GM18907 (cell line): ENCODE data around the gene NOTUM.
A peak's percentile ranks its signal among the peaks of the same experiment; 100 is the strongest.

Experiments used
- ATAC-seq: cut with Tn5 transposase; IDR thresholded peaks from one replicate; pipeline ENCODE4 v1.9.1; 2021; ENCODE audit warnings: mild to moderate bottlenecking, moderate library complexity; ENCODE audit not compliant: unreplicated experiment

NOTUM gene

DNA sequence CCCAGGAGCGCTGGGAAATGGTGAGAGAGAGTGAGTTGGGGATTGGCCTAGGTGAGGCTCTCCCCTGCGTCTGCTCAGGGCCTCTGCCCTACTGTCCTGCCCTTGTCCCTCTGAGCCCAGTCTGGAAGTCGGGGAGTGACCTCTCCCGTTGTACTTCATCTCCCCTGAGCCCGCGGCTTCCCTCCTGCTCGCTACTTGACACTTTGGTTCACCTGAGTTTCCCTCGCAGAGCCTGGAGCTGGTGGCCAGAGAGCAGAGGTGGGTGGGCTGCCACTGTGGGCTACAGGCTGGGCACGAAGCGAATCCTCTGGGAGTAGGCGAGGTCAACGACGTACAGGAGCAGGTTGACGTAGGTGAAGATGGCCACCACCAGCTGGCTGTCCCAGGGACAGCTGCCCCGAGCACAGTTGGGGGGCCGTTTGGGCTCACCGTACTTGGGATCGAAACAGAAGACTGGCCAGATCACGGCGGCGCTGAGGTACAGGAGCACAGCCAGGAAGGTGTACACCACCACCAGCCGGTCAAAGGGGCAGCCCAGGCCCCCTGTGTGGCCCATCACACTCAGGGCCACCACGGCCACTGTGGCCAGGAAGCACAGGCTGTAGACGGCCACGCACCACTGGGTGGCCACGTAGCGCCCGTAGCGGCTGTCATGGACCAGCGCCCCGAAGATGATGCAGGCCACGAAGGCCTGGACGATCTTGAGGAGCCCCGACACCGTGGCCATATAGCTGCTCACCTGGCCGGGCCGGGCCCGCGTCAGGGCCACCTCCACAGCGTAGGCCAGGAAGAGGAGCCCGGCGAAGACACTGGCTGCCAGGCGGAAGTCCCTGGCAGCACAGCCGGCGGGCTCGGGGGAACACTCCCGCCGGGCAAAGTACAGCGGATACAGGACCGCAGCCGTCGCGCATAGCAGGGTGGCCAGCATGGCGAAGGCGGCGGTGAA is 20.2 kb downstream of the NOTUM start:
- ATAC-seq, result no peak

GRCh38 chr17:81939881-81940385 is 21.1 kb downstream of the NOTUM start:
- no peak for ATAC-seq

DNA sequence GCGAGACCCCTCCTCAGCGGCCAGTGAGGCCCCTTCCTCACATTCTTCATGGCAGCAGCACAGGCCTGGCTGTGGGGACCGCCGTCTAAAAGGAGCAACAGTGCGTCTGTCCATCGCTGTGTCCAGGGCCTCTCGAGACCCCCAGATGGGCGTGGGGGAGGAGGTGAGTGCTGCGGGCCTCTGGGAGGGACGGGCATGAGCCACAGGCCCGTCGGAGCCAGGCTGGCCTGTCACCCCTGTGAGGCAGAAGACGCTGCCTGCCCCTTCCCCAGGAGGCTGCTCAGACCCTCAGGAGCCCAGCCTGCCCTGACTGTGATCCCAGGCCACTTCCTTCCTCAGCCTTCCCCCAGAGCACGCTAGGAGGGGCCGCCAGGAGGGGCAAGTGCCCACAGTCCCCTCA is 21.8 kb downstream of the NOTUM start:
- ATAC-seq, result no peak

GRCh38 chr17:81935709-81936084 is 25.3 kb downstream of the NOTUM start:
- no peak for ATAC-seq

DNA sequence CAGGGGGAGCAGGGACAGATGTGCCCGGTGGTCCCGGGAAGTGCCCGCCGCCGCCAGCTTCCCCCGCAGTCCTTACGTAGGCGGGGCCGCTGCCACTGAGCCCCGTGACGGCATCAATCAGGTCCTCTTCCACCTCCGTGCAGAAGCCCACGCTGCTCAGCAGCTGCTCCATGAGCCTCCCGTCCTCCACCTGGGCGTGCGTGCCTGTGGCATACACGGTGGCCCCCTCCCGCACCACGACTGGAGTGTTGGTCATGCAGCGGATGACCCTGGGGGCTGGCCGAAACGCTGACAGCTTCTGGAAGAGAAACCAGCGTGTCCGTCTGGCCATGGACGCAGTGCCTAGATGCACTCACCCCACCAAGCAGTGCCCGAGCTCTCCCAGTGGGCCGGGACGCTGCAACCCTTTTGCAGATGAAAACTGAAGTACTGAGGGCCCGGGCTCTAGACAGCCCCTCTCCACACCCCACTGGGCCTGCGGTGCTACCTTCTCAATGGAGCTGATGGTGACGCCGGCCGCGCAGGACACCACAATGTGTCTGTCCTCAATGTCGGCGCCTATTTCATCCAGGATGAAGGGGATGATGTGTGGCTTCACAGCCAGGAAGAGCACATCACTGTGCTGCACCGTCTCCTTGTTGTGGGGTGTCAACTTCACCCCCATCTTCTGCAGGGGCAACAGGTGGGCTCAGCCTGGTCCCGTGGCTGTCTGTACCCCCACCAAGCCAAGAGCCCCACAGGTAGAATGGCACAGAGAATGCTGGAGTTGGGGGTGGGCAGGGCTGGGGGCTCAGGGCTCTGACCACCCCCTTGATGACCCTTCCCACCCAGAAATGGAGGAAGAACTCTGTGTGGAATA is 25.9 kb downstream of the NOTUM start:
- no peak for ATAC-seq

GRCh38 chr17:81934098-81934757 is 26.8 kb downstream of the NOTUM start:
- no peak for ATAC-seq

DNA sequence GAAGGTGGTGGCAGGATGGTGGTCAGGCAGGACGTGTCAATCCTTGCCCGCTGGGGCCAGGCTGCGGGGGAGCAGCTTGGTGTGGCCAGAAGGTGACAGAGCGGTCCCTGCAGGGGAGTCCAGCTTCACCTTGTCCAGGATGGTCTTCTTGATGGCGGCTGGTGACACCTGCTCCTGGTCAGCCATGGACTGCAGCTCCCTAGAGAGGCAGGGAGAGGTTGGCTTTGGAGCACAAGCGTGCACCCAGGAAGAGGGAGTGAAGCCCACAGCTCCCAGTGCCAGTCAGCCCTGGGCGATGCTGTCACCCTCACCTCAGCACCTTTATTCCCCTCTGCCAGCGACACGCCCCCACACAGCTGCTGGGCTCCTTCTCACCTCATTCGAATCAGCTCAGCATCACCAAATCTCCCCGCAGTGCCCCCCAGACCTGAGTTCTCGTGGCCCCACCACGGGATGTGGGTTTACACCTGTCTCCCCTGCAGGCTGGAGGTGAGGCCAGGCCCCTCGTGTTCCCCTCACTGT is 27.7 kb downstream of the NOTUM start:
- ATAC-seq, result no peak

- ATAC-seq, result no peak
Observed at GRCh38 chr17:81932333-81932983, 28.5 kb downstream of the NOTUM start.

- ATAC-seq, result no peak
Observed at GRCh38 chr17:81931557-81932332, 29.2 kb downstream of the NOTUM start.

DNA sequence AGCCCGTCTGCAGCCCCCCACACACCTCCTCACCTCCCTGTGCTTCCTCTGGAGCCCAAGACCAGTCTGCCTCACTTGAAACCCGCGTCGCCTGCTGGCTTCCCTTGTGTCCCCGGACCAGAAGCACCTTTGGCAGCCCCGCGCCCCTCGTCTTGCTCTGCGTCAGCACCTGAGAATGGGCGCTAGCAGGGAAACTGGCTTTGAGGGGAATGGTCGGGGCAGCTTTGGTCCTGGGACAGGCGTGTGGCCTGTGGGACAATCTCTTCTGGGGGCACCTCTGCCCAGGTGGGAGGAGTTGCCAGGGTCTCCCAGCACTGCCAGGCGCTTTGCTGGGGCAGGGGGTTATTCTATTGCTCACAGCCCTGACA is 29.8 kb downstream of the NOTUM start:
- ATAC-seq, result no peak

GRCh38 chr17:81930142-81931125 is 30.6 kb downstream of the NOTUM start:
- ATAC-seq, result no peak

DNA sequence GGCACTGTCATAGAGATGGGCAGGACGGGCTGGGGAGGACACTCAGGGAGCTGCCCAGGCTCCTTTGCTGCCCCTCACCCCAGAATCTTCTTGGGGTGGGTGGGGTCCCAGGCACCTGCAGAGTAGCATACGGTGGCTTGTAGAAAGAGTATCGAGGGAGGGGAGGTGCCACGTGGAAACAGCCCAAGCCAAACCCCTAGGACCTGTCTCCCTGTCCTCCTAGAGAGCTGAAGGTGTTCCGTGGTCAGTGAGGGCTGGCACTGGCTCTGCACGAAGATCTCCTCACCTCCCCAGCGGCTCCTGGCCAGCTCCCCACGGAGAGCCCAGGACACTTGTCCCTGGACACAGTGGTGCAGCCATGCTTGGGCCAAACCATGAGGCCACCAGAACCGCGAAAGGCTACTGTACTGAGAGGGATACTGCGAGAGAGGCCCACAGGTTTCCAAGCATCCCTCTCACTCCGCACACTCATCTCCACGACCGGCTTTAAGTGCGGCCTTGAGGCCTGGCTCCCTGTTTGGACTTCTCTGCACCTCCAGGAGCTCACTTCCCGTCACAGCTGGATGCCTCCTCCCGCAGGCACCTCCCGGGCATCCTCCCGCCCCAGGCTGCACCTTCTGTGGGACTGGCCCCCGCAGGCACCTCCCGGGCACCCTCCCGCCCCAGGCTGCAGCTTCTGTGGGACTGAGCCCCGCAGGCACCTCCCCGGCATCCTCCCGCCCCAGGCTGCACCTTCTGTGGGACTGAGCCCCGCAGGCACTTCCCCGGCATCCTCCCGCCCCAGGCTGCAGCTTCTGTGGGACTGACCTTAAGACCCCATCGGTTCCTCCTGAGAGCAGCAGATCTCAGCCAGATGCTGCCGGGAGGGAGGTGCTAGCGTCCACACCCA is 31.5 kb downstream of the NOTUM start:
- ATAC-seq, result no peak

- ATAC-seq, result no peak
Observed at GRCh38 chr17:81928544-81929252, 32.3 kb downstream of the NOTUM start.

DNA sequence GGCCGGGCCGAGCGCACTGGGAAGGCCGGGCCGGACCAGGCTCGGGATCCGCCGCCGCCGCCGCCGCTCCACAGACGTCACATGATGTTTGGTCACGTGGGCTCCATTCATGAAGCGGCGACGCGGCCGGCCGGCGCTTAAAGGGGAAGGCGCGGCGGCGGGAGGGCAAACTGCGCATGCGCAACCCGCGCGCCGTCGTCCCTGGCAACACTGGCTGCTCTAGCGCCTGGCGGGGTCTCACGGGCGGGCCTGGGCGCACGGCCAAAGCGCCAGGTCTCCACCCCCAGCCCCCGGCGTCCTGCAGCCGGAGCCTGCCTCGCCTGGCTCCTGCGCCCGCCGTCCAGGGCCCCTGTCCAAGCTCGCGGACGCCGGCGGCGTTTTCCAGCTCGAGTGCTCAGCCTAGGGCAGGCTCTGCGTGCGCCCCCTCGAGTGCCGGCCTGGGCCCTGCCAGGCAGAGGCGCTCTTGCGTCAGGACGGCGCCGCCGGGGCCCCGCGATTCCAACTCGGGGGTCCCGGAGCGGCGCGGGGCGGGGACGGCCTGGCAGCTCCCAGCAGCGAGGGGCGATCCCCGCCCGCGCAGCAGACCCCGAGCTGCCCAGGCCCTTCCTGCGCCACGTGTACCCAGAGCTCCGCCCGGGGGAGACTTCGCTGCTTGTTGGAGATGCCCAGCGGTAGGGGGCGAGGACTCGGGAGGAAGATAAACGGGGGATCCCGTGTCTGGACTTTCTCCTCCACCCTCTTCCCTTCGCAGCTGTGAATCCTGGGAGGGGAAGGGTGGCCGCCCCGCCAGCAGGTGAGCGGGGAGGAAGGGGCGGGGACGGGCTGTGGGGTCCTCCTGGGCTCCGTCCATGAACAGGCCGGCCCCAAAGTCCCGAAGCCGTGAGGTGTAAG is 33.1 kb downstream of the NOTUM start, which contains the start of gene MAFG:
TSS of gene MAFG (minus strand) at position 83 of the 891 bp plus-strand sequence. CDS start 4,550 bp downstream, outside the sequence.
- ATAC-seq, result peak; percentile 60

DNA sequence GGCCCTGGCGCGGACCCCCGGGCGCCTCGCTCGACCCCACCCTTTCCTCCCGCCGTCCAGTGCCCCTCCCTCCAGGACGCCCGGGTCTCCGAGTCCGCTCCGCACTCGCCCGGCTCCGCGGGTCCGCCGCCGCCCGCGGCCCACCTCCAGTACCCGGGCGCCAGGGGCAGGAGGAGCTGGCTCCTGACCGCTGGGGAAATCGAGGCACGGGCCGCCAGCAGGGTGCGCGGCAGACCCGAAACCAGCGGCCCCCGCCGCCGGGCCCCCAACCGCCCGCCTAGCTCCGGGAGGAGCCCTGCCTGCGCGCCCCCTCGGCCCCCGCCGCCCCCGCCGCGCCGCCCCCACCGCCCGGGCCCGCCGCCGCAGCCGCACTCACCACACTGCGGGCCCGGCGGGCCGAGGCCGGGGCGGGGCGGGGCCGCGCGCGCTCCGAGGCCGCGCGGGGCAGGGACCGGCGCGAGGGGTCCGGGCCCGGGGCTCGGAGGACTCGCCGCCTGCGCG is 33.8 kb downstream of the NOTUM start:
- peak; percentile 13 for ATAC-seq
